IMR-90 (cell line): ENCODE data around the gene ST6GALNAC3. TPM values are rescaled to one million over a fixed set of nuclear protein-coding genes. Genes with fewer than 3 reads are reported as not detected.

Experiments used
- ATAC-seq: fragments of 200-7000 bp; cut with Tn5 transposase; 2 replicates; pipeline ENCODE4 v1.9.1; 2020; ENCODE audit warnings: low read depth, mild to moderate bottlenecking, moderate library complexity
- BruUV-seq: library from RNA; stranded (reverse); fragments of 400-500 nt; replicated peaks from 2 replicates; lab custom pipeline; 2021; lab: Mats Ljungman, UMichigan
- CTCF ChIA-PET: fragments of 300-600 bp; formaldehyde crosslinking; extraction: SDS; loops from one replicate; lab custom pipeline; 2021; ENCODE audit warnings: antibody characterized with exemption; lab: Yijun Ruan, JAX
- POLR2A ChIA-PET: fragments of 300-600 bp; sonication (Branson Sonifier 250); formaldehyde crosslinking; loops from one replicate; lab custom pipeline; 2022; ENCODE audit warnings: antibody characterized with exemption; ENCODE audit not compliant: unreplicated experiment; lab: Charles Lee
- DNase-seq: peaks from one replicate; pipeline ENCODE4 v3.0.0; 2013
- H2AFZ ChIP-seq: replicated peaks from 2 replicates; pipeline ENCODE3; 2013; ENCODE audit warnings: low read length, mild to moderate bottlenecking; ENCODE audit not compliant: poor library complexity
- H2AK5ac ChIP-seq: 2 replicates; pipeline ENCODE4 v1.6.1; 2013; ENCODE audit warnings: low read depth, low read length, inconsistent platforms
- H2AK9ac ChIP-seq: replicated peaks from 2 replicates; pipeline ENCODE3; 2013; ENCODE audit warnings: mild to moderate bottlenecking, low read depth, low read length, moderate library complexity; ENCODE audit not compliant: poor library complexity
- H2BK120ac ChIP-seq: 2 replicates; pipeline ENCODE4 v1.6.1; 2013; ENCODE audit warnings: low read depth, low read length, inconsistent platforms
- H2BK15ac ChIP-seq: 3 replicates; pipeline ENCODE4 v1.6.1; 2013; ENCODE audit warnings: low read depth, low read length, inconsistent platforms
- H2BK20ac ChIP-seq: 2 replicates; pipeline ENCODE4 v1.6.1; 2013; ENCODE audit warnings: low read depth, mild to moderate bottlenecking, inconsistent platforms, low read length, moderate library complexity
- H2BK5ac ChIP-seq: 2 replicates; pipeline ENCODE4 v1.6.1; 2013; ENCODE audit warnings: mild to moderate bottlenecking, low read depth, low read length, inconsistent platforms; ENCODE audit not compliant: poor library complexity, severe bottlenecking
- H3K14ac ChIP-seq: replicated peaks from 2 replicates; pipeline ENCODE4 v1.6.1; 2013; ENCODE audit warnings: low read depth, low read length, inconsistent platforms
- H3K18ac ChIP-seq: 2 replicates; pipeline ENCODE4 v1.6.1; 2013; ENCODE audit warnings: low read depth, low read length, control low read depth
- H3K23ac ChIP-seq: 2 replicates; pipeline ENCODE4 v1.6.1; 2013; ENCODE audit warnings: low read depth, low read length, inconsistent platforms
- H3K27ac ChIP-seq: 2 replicates; pipeline ENCODE4 v1.5.1; 2013; ENCODE audit warnings: mild to moderate bottlenecking, control low read depth, low read length; ENCODE audit not compliant: insufficient read depth
- H3K27me3 ChIP-seq: 2 replicates; pipeline ENCODE4 v1.6.1; 2013; ENCODE audit warnings: low read length; ENCODE audit not compliant: control insufficient read depth, insufficient read depth
- H3K36me3 ChIP-seq: 2 replicates; pipeline ENCODE4 v1.6.1; 2013; ENCODE audit warnings: low read length, mixed read lengths; ENCODE audit not compliant: control insufficient read depth, insufficient read depth
- H3K4ac ChIP-seq: 2 replicates; pipeline ENCODE4 v1.6.1; 2013; ENCODE audit warnings: low read depth, low read length, inconsistent platforms
- H3K4me1 ChIP-seq: 2 replicates; pipeline ENCODE4 v1.6.1; 2013; ENCODE audit warnings: low read length, mixed read lengths; ENCODE audit not compliant: control insufficient read depth, insufficient read depth
- H3K4me2 ChIP-seq: 2 replicates; pipeline ENCODE4 v1.6.1; 2013; ENCODE audit warnings: low read depth, mild to moderate bottlenecking, control low read depth, low read length, moderate library complexity
- H3K4me3 ChIP-seq: 2 replicates; pipeline ENCODE4 v1.5.1; 2013; ENCODE audit warnings: low read depth, mild to moderate bottlenecking, control low read depth, low read length, moderate library complexity; ENCODE audit not compliant: insufficient read depth
- H3K56ac ChIP-seq: 2 replicates; pipeline ENCODE4 v1.6.1; 2013; ENCODE audit warnings: low read length, inconsistent platforms; ENCODE audit not compliant: insufficient read depth; ENCODE audit errors: extremely low read depth
- H3K79me1 ChIP-seq, 2 experiments: 2 replicates each; pipeline ENCODE4 v1.6.1; 2013; ENCODE audit warnings: low read length in 2 of 2, inconsistent platforms in 1 of 2, low read depth in 1 of 2
- H3K9ac ChIP-seq: 2 replicates; pipeline ENCODE4 v1.6.1; 2013; ENCODE audit warnings: low read depth, low read length, control low read depth
- H3K9me1 ChIP-seq: 2 replicates; pipeline ENCODE4 v1.6.1; 2013; ENCODE audit warnings: low read length, inconsistent platforms; ENCODE audit not compliant: insufficient read depth
- H3K9me3 ChIP-seq: 2 replicates; pipeline ENCODE4 v1.6.1; 2013; ENCODE audit warnings: low read length; ENCODE audit not compliant: control insufficient read depth, insufficient read depth
- H4K20me1 ChIP-seq: 2 replicates; pipeline ENCODE4 v1.6.1; 2013; ENCODE audit warnings: low read length, inconsistent platforms; ENCODE audit not compliant: insufficient read depth
- H4K5ac ChIP-seq: 2 replicates; pipeline ENCODE4 v1.6.1; 2013; ENCODE audit warnings: mild to moderate bottlenecking, low read depth, low read length, control low read depth
- H4K8ac ChIP-seq, 2 experiments: 2 replicates each; pipeline ENCODE4 v1.6.1; 2013; ENCODE audit warnings: low read depth in 2 of 2, low read length in 2 of 2, control low read depth in 1 of 2, inconsistent platforms in 1 of 2
- H4K91ac ChIP-seq: 2 replicates; pipeline ENCODE4 v1.6.1; 2013; ENCODE audit warnings: low read depth, low read length, inconsistent platforms; ENCODE audit not compliant: insufficient read depth
- BHLHE40 ChIP-seq: fragments of 150-350 bp; IDR thresholded peaks from 2 replicates; pipeline ENCODE4 v1.6.1; 2016; ENCODE audit warnings: mild to moderate bottlenecking, low read depth, low read length
- CHD1 ChIP-seq: IDR thresholded peaks from 2 replicates; pipeline ENCODE4 v1.6.1; 2012; ENCODE audit warnings: low read depth, low read length, improper control_type of control experiment
- FOS ChIP-seq: fragments of 150-350 bp; IDR thresholded peaks from 2 replicates; pipeline ENCODE4 v1.6.1; 2016; ENCODE audit warnings: low read depth, low read length
- MXI1 ChIP-seq: IDR thresholded peaks from 2 replicates; pipeline ENCODE4 v1.6.1; 2012; ENCODE audit warnings: low read depth, mild to moderate bottlenecking, low read length, moderate library complexity, borderline replicate concordance
- POLR2A ChIP-seq: IDR thresholded peaks from 2 replicates; pipeline ENCODE4 v1.6.1; 2012; ENCODE audit warnings: mild to moderate bottlenecking, low read depth, low read length
- RAD21 ChIP-seq: IDR thresholded peaks from 2 replicates; pipeline ENCODE4 v1.6.1; 2012; ENCODE audit warnings: low read length, improper control_type of control experiment
- SMC3 ChIP-seq: fragments of 150-350 bp; IDR thresholded peaks from 2 replicates; pipeline ENCODE4 v1.6.1; 2016; ENCODE audit warnings: low read depth, mild to moderate bottlenecking, antibody characterized with exemption, low read length, moderate library complexity
- WGBS, 2 experiments: methylation state at CpG; one replicate each; pipeline versions ENCODE4 v1.1.5 to v1.1.7; 2013; ENCODE audit warnings: missing lambda C conversion rate in 2 of 2; ENCODE audit not compliant: insufficient read length in 1 of 2; ENCODE audit errors: extremely low coverage in 2 of 2; 5-methylcytosine and 5-hydroxymethylcytosine counted together
- dilution Hi-C: fragments of 300-500 bp; cut with HindIII; formaldehyde crosslinking; loops from one replicate; pipeline ENCODE4 v1.14.3; 2018; ENCODE audit warnings: low sequenced_read_pairs; ENCODE audit not compliant: unreplicated experiment
- in situ Hi-C: fragments of 300-500 bp; cut with MboI; formaldehyde crosslinking; loops from 3 replicates; pipeline ENCODE4 v1.14.3; 2019; ENCODE audit warnings: low sequenced_read_pairs, inconsistent platforms, mixed read lengths
- intact Hi-C: fragments of 100-400 bp; cut with micrococcal nuclease; formaldehyde crosslinking; loops from 2 replicates; pipeline ENCODE4 v1.10.0; 2022
- polyA plus RNA-seq, 3 experiments: library from polyadenylated mRNA; depleted of rRNA; stranded (reverse); fragments of >200 nt; gene quantifications; 2 replicates each; pipeline ENCODE4 v1.2.3, GENCODE V29; 2012; ENCODE audit warnings: low replicate concordance in 1 of 3
- total RNA-seq: library from RNA; depleted of rRNA; stranded (reverse); fragments of >200 nt; gene quantifications from 2 replicates; pipeline ENCODE4 v1.2.3, GENCODE V29; 2012

The ST6GALNAC3 gene
- total and polyA plus RNA-seq, 2 of the 4 experiments (the other 2 are of a cell fraction): 0.65 to 1.3 TPM

DNA sequence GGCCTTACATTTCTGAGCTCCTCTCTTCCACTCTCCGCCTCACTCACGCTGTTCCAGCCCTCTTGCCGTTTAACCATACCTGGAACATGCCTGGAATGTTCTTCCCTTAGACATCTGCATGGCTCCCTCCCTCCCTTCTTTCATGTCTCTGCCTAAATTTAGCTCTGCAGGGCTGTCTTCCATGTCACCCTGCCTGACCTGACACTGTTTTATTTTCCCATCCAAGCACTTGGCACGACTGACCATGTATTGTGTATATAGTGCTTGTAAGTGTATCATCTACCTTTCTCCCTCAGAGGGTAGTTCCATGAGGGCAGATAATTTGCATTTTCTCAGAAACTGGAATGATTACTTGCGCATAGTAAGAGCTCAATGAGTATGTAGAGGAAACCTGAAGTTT, 47.3 kb downstream of the ST6GALNAC3 start:
- H3K4me3 ChIP-seq: no peak overlapping the region
- H2BK15ac ChIP-seq: no peak overlapping the region
- no peaks in the 10 kb centered on the region for H3K36me3 ChIP-seq
- no peak overlapping the region for H3K27ac ChIP-seq
- H3K14ac ChIP-seq: no peak overlapping the region
- no TSS peak for BruUV-seq
- no peak for TF ChIP-seq MXI1
- TF ChIP-seq CHD1: no peak
- no peak for TF ChIP-seq BHLHE40
- no peak for TF ChIP-seq RAD21
- no peak for TF ChIP-seq SMC3
- no peak for TF ChIP-seq POLR2A
- no peak for TF ChIP-seq FOS
- no peak overlapping the region for H4K91ac ChIP-seq
- no peak overlapping the region for H2BK5ac ChIP-seq
- in situ Hi-C loops: no loop called here
- H3K9me1 ChIP-seq: no peaks in the 10 kb centered on the region
- ATAC-seq (no peak), DNase-seq (no peak)
- H2AK9ac ChIP-seq: no peak overlapping the region
- ChIA-PET POLR2A (no interaction called here), CTCF (no interaction called here)
- no peak overlapping the region for H3K56ac ChIP-seq
- H2AFZ ChIP-seq: no peak overlapping the region
- H3K27me3 ChIP-seq: no peaks in the 10 kb centered on the region
- no peak overlapping the region for H4K5ac ChIP-seq
- no peak overlapping the region for H3K23ac ChIP-seq
- H3K4ac ChIP-seq: no peak overlapping the region
- no peak overlapping the region for H4K8ac ChIP-seq
- no peak overlapping the region for H3K18ac ChIP-seq
- H3K4me2 ChIP-seq: no peak overlapping the region
- no peaks in the 10 kb centered on the region for H3K79me1 ChIP-seq
- no peaks in the 10 kb centered on the region for H3K9me3 ChIP-seq
- H4K20me1 ChIP-seq: no peaks in the 10 kb centered on the region
- 80% methylated on average over 3 of the region's 5 CpGs; no CpG with 5 or more reads in 1 of the 2 experiments for WGBS, 2 experiments
- no peak overlapping the region for H3K9ac ChIP-seq
- H2BK20ac ChIP-seq: no peak overlapping the region
- intact Hi-C loops: no loop called here
- dilution Hi-C loops: no loop called here
- H3K4me1 ChIP-seq: no peaks in the 10 kb centered on the region
- H2BK120ac ChIP-seq: no peak overlapping the region
- no peak overlapping the region for H2AK5ac ChIP-seq
